ENCODE measurements around the gene SCMH1.
"Not testable (repeated sequence)": the region's sequence is repeated elsewhere in the genome, so short reads cannot be mapped to it uniquely, and the experiment has no call there.

SCMH1 gene

DNA sequence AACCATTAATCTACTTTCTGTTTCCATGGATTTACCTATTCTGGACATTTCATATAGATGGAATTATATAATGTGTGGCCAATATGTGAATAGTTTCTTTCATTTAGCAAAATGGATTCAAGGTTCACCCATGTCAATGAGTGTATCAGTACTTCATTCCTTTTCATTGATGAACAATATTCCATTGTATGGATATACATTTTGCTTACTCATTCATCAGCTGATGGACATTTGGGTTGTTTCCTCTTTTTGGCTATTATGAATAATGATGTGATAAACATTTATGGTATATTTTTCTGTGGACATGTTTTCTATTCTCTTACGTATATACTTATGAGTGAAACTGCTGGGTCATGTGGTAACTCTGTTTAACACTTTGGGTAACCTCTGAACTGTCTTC is 97.8 kb downstream of the SCMH1 start:
- Histone ChIP-seq H3K4me1 (ENCODE audit: insufficient read depth, low read length, severe bottlenecking) (no peaks in the 10 kb centered on the region), H3K9ac (ENCODE audit: low read length) (no peak overlapping the region), H3K27ac (ENCODE audit: low read depth, low read length, poor library complexity, severe bottlenecking) (no peak overlapping the region), H3K9me2 (ENCODE audit: low read depth, low read length) (no peaks in the 10 kb centered on the region), H4K20me1 (ENCODE audit: insufficient read depth, low read length) (no peaks in the 10 kb centered on the region), H3K36me3 (ENCODE audit: insufficient read depth, low read length) (peaks cover 30% of the 10 kb centered on the region), H3K27me3 (ENCODE audit: insufficient read depth, low read length) (no peaks in the 10 kb centered on the region), H2AFZ (ENCODE audit: low read length) (no peak overlapping the region), H3F3A (ENCODE audit: insufficient read depth, low read length) (no peaks in the 10 kb centered on the region), H3K4me2 (ENCODE audit: low read length) (no peak overlapping the region), H3K4me3 (ENCODE audit: low read depth, low read length, poor library complexity, severe bottlenecking) (no peak overlapping the region), H3K79me2 (ENCODE audit: insufficient read depth, low read length) (no peaks in the 10 kb centered on the region), H3K9me3 (ENCODE audit: low read length) (no peaks in the 10 kb centered on the region; the same call in 1 of the 2 replicates)
- TF ChIP-seq EZH2 (IDR thresholded peaks at IDR 0.05; ENCODE audit: borderline replicate concordance, low read length): no peak
- TF ChIP-seq, protein P1, sequence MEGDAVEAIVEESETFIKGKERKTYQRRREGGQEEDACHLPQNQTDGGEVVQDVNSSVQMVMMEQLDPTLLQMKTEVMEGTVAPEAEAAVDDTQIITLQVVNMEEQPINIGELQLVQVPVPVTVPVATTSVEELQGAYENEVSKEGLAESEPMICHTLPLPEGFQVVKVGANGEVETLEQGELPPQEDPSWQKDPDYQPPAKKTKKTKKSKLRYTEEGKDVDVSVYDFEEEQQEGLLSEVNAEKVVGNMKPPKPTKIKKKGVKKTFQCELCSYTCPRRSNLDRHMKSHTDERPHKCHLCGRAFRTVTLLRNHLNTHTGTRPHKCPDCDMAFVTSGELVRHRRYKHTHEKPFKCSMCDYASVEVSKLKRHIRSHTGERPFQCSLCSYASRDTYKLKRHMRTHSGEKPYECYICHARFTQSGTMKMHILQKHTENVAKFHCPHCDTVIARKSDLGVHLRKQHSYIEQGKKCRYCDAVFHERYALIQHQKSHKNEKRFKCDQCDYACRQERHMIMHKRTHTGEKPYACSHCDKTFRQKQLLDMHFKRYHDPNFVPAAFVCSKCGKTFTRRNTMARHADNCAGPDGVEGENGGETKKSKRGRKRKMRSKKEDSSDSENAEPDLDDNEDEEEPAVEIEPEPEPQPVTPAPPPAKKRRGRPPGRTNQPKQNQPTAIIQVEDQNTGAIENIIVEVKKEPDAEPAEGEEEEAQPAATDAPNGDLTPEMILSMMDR (IDR thresholded peaks at IDR 0.05; ENCODE audit: low read length): no peak

DNA sequence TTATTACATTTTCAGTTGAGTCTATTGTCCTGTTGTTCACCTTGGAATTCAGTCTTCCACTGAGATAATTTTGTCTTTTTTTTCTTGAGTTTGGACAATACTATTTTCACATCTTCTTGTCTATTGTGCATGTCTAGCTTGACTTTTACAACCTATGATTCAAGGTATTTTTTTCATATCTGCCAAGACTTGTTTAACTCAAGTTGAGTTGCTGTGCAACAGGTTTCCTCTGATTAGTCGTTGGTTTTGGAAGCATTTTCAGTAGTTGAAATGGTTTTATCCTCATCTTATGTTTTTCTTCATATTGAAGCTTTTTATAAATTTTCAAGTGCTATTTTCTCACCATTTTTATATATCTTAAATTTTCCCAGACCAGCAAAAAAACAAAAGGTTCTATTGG is 103.6 kb downstream of the SCMH1 start:
- no peaks in the 10 kb centered on the region for H3K27me3 ChIP-seq (ENCODE audit: insufficient read depth, low read length)
- no peak overlapping the region for H3K4me3 ChIP-seq (ENCODE audit: low read depth, low read length, poor library complexity, severe bottlenecking)
- no peak overlapping the region for H2AFZ ChIP-seq (ENCODE audit: low read length)
- H3K9ac ChIP-seq (ENCODE audit: low read length): no peak overlapping the region
- no peaks in the 10 kb centered on the region for H4K20me1 ChIP-seq (ENCODE audit: insufficient read depth, low read length)
- no peaks in the 10 kb centered on the region for H3K9me2 ChIP-seq (ENCODE audit: low read depth, low read length)
- no peaks in the 10 kb centered on the region for H3F3A ChIP-seq (ENCODE audit: insufficient read depth, low read length)
- H3K79me2 ChIP-seq (ENCODE audit: insufficient read depth, low read length): no peaks in the 10 kb centered on the region
- peaks cover 3% of the 10 kb centered on the region; the same call in 1 of the 2 replicates for H3K9me3 ChIP-seq (ENCODE audit: low read length)
- no peak for TF ChIP-seq EZH2 (IDR thresholded peaks at IDR 0.05; ENCODE audit: borderline replicate concordance, low read length)
- TF ChIP-seq, protein P1 (IDR thresholded peaks at IDR 0.05; ENCODE audit: low read length): no peak
- H3K4me1 ChIP-seq (ENCODE audit: insufficient read depth, low read length, severe bottlenecking): no peaks in the 10 kb centered on the region
- H3K36me3 ChIP-seq (ENCODE audit: insufficient read depth, low read length): peaks cover 34% of the 10 kb centered on the region
- H3K27ac ChIP-seq (ENCODE audit: low read depth, low read length, poor library complexity, severe bottlenecking): no peak overlapping the region
- no peak overlapping the region for H3K4me2 ChIP-seq (ENCODE audit: low read length)

DNA sequence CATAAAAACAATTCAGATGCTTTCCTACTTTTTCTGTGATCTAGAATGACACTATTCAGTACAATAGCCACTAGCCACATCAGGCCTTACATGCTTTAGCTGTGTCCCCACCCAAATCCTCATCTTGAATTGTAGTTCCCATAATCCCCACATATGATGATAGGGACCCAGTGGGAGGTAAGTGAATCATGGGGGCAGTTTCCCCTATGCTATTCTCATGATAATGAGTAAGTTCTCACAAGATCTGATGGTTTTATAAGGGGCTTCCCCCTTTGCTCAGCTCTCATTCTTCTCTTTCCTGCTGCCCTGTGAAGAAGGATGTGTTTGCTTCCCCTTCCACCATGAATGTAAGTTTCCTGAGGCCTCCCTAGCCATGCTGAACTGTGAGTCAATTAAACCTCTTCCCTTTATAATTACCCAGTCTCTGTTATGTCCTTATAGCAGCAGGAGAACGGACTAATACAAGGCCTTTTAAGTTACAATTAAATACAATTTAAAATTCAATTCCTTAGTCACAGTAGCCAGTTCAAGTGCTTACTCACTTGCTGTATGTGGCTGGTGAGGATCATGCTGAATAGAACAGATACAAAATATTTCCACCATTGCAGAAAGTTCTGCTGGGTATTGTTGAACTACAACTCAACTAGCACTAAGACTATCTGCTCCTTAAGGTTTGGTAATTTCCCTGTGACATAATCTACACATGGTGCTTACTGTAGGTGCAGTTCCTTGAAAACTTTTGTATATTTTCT is 106.7 kb downstream of the SCMH1 start:
- no peak overlapping the region for H3K4me3 ChIP-seq (ENCODE audit: low read depth, low read length, poor library complexity, severe bottlenecking)
- H2AFZ ChIP-seq (ENCODE audit: low read length): no peak overlapping the region
- TF ChIP-seq, protein P1 (IDR thresholded peaks at IDR 0.05; ENCODE audit: low read length): no peak
- no peak for TF ChIP-seq EZH2 (IDR thresholded peaks at IDR 0.05; ENCODE audit: borderline replicate concordance, low read length)
- H3F3A ChIP-seq (ENCODE audit: insufficient read depth, low read length): no peaks in the 10 kb centered on the region
- H3K9me2 ChIP-seq (ENCODE audit: low read depth, low read length): no peaks in the 10 kb centered on the region
- no peak overlapping the region for H3K27ac ChIP-seq (ENCODE audit: low read depth, low read length, poor library complexity, severe bottlenecking)
- no peak overlapping the region for H3K4me2 ChIP-seq (ENCODE audit: low read length)
- H3K9me3 ChIP-seq (ENCODE audit: low read length): peaks cover 3% of the 10 kb centered on the region; the same call in 1 of the 2 replicates
- no peaks in the 10 kb centered on the region for H4K20me1 ChIP-seq (ENCODE audit: insufficient read depth, low read length)
- H3K4me1 ChIP-seq (ENCODE audit: insufficient read depth, low read length, severe bottlenecking): no peaks in the 10 kb centered on the region
- H3K27me3 ChIP-seq (ENCODE audit: insufficient read depth, low read length): no peaks in the 10 kb centered on the region
- H3K36me3 ChIP-seq (ENCODE audit: insufficient read depth, low read length): peaks cover 10% of the 10 kb centered on the region
- H3K79me2 ChIP-seq (ENCODE audit: insufficient read depth, low read length): no peaks in the 10 kb centered on the region
- H3K9ac ChIP-seq (ENCODE audit: low read length): no peak overlapping the region

DNA sequence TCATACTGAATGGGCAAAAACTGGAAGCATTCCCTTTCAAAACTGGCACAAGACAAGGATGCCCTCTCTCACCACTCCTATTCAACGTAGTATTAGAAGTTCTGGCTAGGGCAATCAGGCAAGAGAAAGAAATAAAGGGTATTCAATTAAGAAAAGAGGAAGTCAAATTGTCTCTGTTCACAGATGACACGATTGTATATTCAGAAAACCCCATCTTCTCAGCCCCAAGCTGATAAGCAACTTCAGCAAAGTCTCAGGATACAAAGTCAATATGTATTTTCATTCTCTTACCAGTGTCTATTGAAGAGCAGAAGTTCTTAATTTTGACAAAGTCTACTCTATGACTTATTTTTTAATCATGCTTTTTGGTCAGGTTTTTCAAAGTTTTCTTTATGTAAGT is 107.8 kb downstream of the SCMH1 start:
- not testable (repeated sequence) for H3K79me2 ChIP-seq (ENCODE audit: insufficient read depth, low read length); H3K9ac ChIP-seq (ENCODE audit: low read length); H3K4me3 ChIP-seq (ENCODE audit: low read depth, low read length, poor library complexity, severe bottlenecking); H3K9me2 ChIP-seq (ENCODE audit: low read depth, low read length); H3K4me2 ChIP-seq (ENCODE audit: low read length); H4K20me1 ChIP-seq (ENCODE audit: insufficient read depth, low read length); H3K27me3 ChIP-seq (ENCODE audit: insufficient read depth, low read length); H3K9me3 ChIP-seq (ENCODE audit: low read length); H3K4me1 ChIP-seq (ENCODE audit: insufficient read depth, low read length, severe bottlenecking); H3F3A ChIP-seq (ENCODE audit: insufficient read depth, low read length); H3K36me3 ChIP-seq (ENCODE audit: insufficient read depth, low read length); H2AFZ ChIP-seq (ENCODE audit: low read length); H3K27ac ChIP-seq (ENCODE audit: low read depth, low read length, poor library complexity, severe bottlenecking)
